Activated T-helper 1 cell treated with anti-CD3 and anti-CD28 coated beads, Interleukin-12 subunit alpha, Interleukin-12 subunit beta, Interleukin-2, Interleukin-4 antibody, amounts not matched to agents 30 ng/mL and 10 ng/mL and 1 ng/mL, durations not matched to agents 14 hours and 24 hours and 36 hours (primary cell): ENCODE data around the gene COL2A1. TPM values are rescaled to one million over a fixed set of nuclear protein-coding genes. Genes with fewer than 3 reads are reported as not detected.

Experiments
- DNase-seq: peaks from one replicate; pipeline ENCODE4 v3.0.0; 2021; ENCODE audit warnings: low spot score
- H3K27ac Mint-ChIP-seq: one replicate; pipeline ENCODE4 v1.8.0; 2021; ENCODE audit warnings: mild to moderate bottlenecking, mixed read lengths
- H3K27me3 Mint-ChIP-seq: one replicate; pipeline ENCODE4 v1.8.0; 2022; ENCODE audit warnings: mild to moderate bottlenecking, moderate library complexity, mixed read lengths; ENCODE audit not compliant: insufficient read depth
- H3K36me3 Mint-ChIP-seq: one replicate; pipeline ENCODE4 v1.8.0; 2021; ENCODE audit warnings: low read depth, mixed read lengths
- H3K4me1 Mint-ChIP-seq: one replicate; pipeline ENCODE4 v1.8.0; 2021; ENCODE audit warnings: low read depth, mixed read lengths
- H3K4me3 Mint-ChIP-seq: one replicate; pipeline ENCODE4 v1.8.0; 2021; ENCODE audit warnings: mild to moderate bottlenecking, moderate library complexity, mixed read lengths
- H3K9me3 Mint-ChIP-seq: one replicate; pipeline ENCODE4 v1.8.0; 2021; ENCODE audit warnings: mixed read lengths
- intact Hi-C: fragments of 100-400 bp; cut with micrococcal nuclease; formaldehyde crosslinking; loops from one replicate; pipeline ENCODE4 v1.15.1; 2024
- total RNA-seq: library from RNA; stranded (reverse); gene quantifications from 2 replicates; pipeline ENCODE4 v1.2.3, GENCODE V29; 2022

COL2A1 gene
- total RNA-seq, 1 donor from 2014 or later, result 0.08 TPM

- Mint-ChIP-seq H3K36me3 (no peaks in the 10 kb centered on the region), H3K27me3 (peaks cover 18% of the 10 kb centered on the region), H3K27ac (no peak overlapping the region), H3K4me1 (peaks cover 12% of the 10 kb centered on the region), H3K9me3 (no peaks in the 10 kb centered on the region), H3K4me3 (no peak overlapping the region)
- no peak for DNase-seq
- intact Hi-C loops, result loop anchor here (5.0 kb wide), 1 partner anchor 84 kb away; no protein-coding TSS in a partner anchor
Measured at GRCh38 chr12:47946413-47947323, 57.6 kb downstream of the COL2A1 start.

GRCh38 chr12:47945341-47945728, 58.9 kb downstream of the COL2A1 start:
- H3K27ac Mint-ChIP-seq, result no peak overlapping the region
- H3K4me1 Mint-ChIP-seq, result peaks cover 21% of the 10 kb centered on the region
- no peak for DNase-seq
- H3K4me3 Mint-ChIP-seq, result no peak overlapping the region
- no peaks in the 10 kb centered on the region for H3K36me3 Mint-ChIP-seq
- no peaks in the 10 kb centered on the region for H3K9me3 Mint-ChIP-seq
- intact Hi-C loops, result loop anchor here (5.0 kb wide), 1 partner anchor 83 kb away; no protein-coding TSS in a partner anchor
- H3K27me3 Mint-ChIP-seq, result peaks cover 16% of the 10 kb centered on the region

GRCh38 chr12:47944685-47945340, 59.5 kb downstream of the COL2A1 start:
- H3K9me3 Mint-ChIP-seq, result no peaks in the 10 kb centered on the region

GRCh38 chr12:47943623-47944340, 60.5 kb downstream of the COL2A1 start:
- peaks cover 16% of the 10 kb centered on the region for H3K27me3 Mint-ChIP-seq
- H3K4me3 Mint-ChIP-seq, result no peak overlapping the region
- peaks cover 10% of the 10 kb centered on the region for H3K4me1 Mint-ChIP-seq
- no peaks in the 10 kb centered on the region for H3K9me3 Mint-ChIP-seq
- no peaks in the 10 kb centered on the region for H3K36me3 Mint-ChIP-seq
- DNase-seq, result no peak
- H3K27ac Mint-ChIP-seq, result no peak overlapping the region
- intact Hi-C loops, result no loop called here

More at GRCh38 chr12:47944685-47945340, 59.5 kb downstream of the COL2A1 start:
- Mint-ChIP-seq H3K27me3 (peaks cover 16% of the 10 kb centered on the region), H3K4me1 (peaks cover 21% of the 10 kb centered on the region), H3K36me3 (no peaks in the 10 kb centered on the region), H3K4me3 (no peak overlapping the region), H3K27ac (no peak overlapping the region)
- DNase-seq, result no peak
- intact Hi-C loops, result loop anchor here (5.0 kb wide), 1 partner anchor 83 kb away; no protein-coding TSS in a partner anchor

- peaks cover 16% of the 10 kb centered on the region for H3K27me3 Mint-ChIP-seq
- DNase-seq, result no peak
- no peak overlapping the region for H3K4me3 Mint-ChIP-seq
- H3K36me3 Mint-ChIP-seq, result no peaks in the 10 kb centered on the region
- H3K4me1 Mint-ChIP-seq, result peaks cover 9% of the 10 kb centered on the region
- no peak overlapping the region for H3K27ac Mint-ChIP-seq
- H3K9me3 Mint-ChIP-seq, result no peaks in the 10 kb centered on the region
- intact Hi-C loops, result no loop called here
Measured at GRCh38 chr12:47942614-47943225, 61.6 kb downstream of the COL2A1 start.

- Mint-ChIP-seq H3K4me1 (peaks cover 9% of the 10 kb centered on the region), H3K27ac (no peak overlapping the region), H3K4me3 (no peak overlapping the region), H3K36me3 (no peaks in the 10 kb centered on the region), H3K9me3 (no peaks in the 10 kb centered on the region), H3K27me3 (peaks cover 19% of the 10 kb centered on the region)
- no peak for DNase-seq
- intact Hi-C loops, result no loop called here
Measured at GRCh38 chr12:47941871-47942613, 62.2 kb downstream of the COL2A1 start.

- DNase-seq, result no peak
- H3K4me3 Mint-ChIP-seq, result no peak overlapping the region
- intact Hi-C loops, result no loop called here
- H3K27ac Mint-ChIP-seq, result no peak overlapping the region
- no peaks in the 10 kb centered on the region for H3K36me3 Mint-ChIP-seq
- H3K27me3 Mint-ChIP-seq, result peaks cover 19% of the 10 kb centered on the region
- H3K4me1 Mint-ChIP-seq, result peaks cover 9% of the 10 kb centered on the region
- H3K9me3 Mint-ChIP-seq, result no peaks in the 10 kb centered on the region
Measured at GRCh38 chr12:47941475-47941780, 62.8 kb downstream of the COL2A1 start.

- intact Hi-C loops, result no loop called here
- Mint-ChIP-seq H3K4me1 (peaks cover 9% of the 10 kb centered on the region), H3K9me3 (no peaks in the 10 kb centered on the region), H3K27me3 (peaks cover 19% of the 10 kb centered on the region), H3K27ac (no peak overlapping the region), H3K4me3 (no peak overlapping the region), H3K36me3 (no peaks in the 10 kb centered on the region)
- no peak for DNase-seq
Measured at GRCh38 chr12:47940773-47941474, 63.4 kb downstream of the COL2A1 start.

- peaks cover 9% of the 10 kb centered on the region for H3K4me1 Mint-ChIP-seq
- no peaks in the 10 kb centered on the region for H3K9me3 Mint-ChIP-seq
- no peak for DNase-seq
- intact Hi-C loops, result no loop called here
- H3K36me3 Mint-ChIP-seq, result no peaks in the 10 kb centered on the region
- no peak overlapping the region for H3K27ac Mint-ChIP-seq
- H3K27me3 Mint-ChIP-seq, result peaks cover 20% of the 10 kb centered on the region
- no peak overlapping the region for H3K4me3 Mint-ChIP-seq
Measured at GRCh38 chr12:47939009-47939601, 65.2 kb downstream of the COL2A1 start.

GRCh38 chr12:47938594-47938993, 65.7 kb downstream of the COL2A1 start:
- no peak for DNase-seq
- intact Hi-C loops, result no loop called here
- H3K4me3 Mint-ChIP-seq, result no peak overlapping the region
- no peak overlapping the region for H3K27ac Mint-ChIP-seq
- H3K9me3 Mint-ChIP-seq, result no peaks in the 10 kb centered on the region
- peaks cover 20% of the 10 kb centered on the region for H3K27me3 Mint-ChIP-seq
- H3K4me1 Mint-ChIP-seq, result peaks cover 9% of the 10 kb centered on the region
- H3K36me3 Mint-ChIP-seq, result no peaks in the 10 kb centered on the region

- Mint-ChIP-seq H3K27me3 (peaks cover 22% of the 10 kb centered on the region), H3K4me3 (no peak overlapping the region), H3K9me3 (no peaks in the 10 kb centered on the region), H3K27ac (no peak overlapping the region), H3K4me1 (peaks cover 9% of the 10 kb centered on the region), H3K36me3 (no peaks in the 10 kb centered on the region)
- intact Hi-C loops, result no loop called here
- DNase-seq, result no peak
Measured at GRCh38 chr12:47938093-47938492, 66.2 kb downstream of the COL2A1 start.
